ENCODE data around the gene TASOR2. TPM values are rescaled to one million over a fixed set of nuclear protein-coding genes. Genes with fewer than 3 reads are reported as not detected.

TASOR2 gene
- total and polyA plus RNA-seq, 4 donors = 12.3 to 108 (median 29.1) TPM

GRCh38 chr10:5639066-5639465 lies 45.6 kb upstream of the TASOR2 start:
- no peak for TF ChIP-seq CTCF (IDR thresholded peaks at IDR 0.05; ENCODE audit: control extremely low read depth, extremely low read depth)
- peaks cover 7 to 26% (median 9%) of the 10 kb centered on the region in 4 donors for H3K36me3 ChIP-seq (ENCODE audit: control insufficient read depth in 4 of 4, insufficient read depth in 4 of 4, low read length in 4 of 4)
- H3K27ac ChIP-seq (ENCODE audit: low read depth in 1 of 2, low read length in 1 of 2) = no peak overlapping the region
- H3K9me3 ChIP-seq (ENCODE audit: control insufficient read depth in 4 of 4, insufficient read depth in 3 of 4, low read length in 3 of 4) = no peaks in the 10 kb centered on the region
- no peaks in the 10 kb centered on the region for H3K27me3 ChIP-seq (ENCODE audit: control insufficient read depth in 3 of 3, insufficient read depth in 3 of 3, low read length in 2 of 3)
- no peak overlapping the region for H3K9ac ChIP-seq (ENCODE audit: insufficient read depth in 1 of 2, low read length in 2 of 2)
- no peak for ATAC-seq (ENCODE audit: insufficient read depth, low FRiP score)
- WGBS, 2 donors = 96 to 98% methylated on average over 17 of the region's 17 CpGs
- H3K4me1 ChIP-seq (ENCODE audit: control insufficient read depth in 5 of 5, insufficient read depth in 5 of 5, low read length in 5 of 5) = peaks cover 0 to 10% (median 0%) of the 10 kb centered on the region in 5 donors
- H3K4me3 ChIP-seq = no peak overlapping the region
- no peak for DNase-seq

- H3K27ac ChIP-seq (ENCODE audit: low read depth in 1 of 2, low read length in 1 of 2) = no peak overlapping the region
- no peak overlapping the region for H3K4me3 ChIP-seq
- H3K9me3 ChIP-seq (ENCODE audit: control insufficient read depth in 4 of 4, insufficient read depth in 3 of 4, low read length in 3 of 4) = no peaks in the 10 kb centered on the region
- no peaks in the 10 kb centered on the region for H3K27me3 ChIP-seq (ENCODE audit: control insufficient read depth in 3 of 3, insufficient read depth in 3 of 3, low read length in 2 of 3)
- DNase-seq (no peak), ATAC-seq (ENCODE audit: insufficient read depth, low FRiP score) (no peak)
- 86 to 96% methylated on average over 12 of the region's 12 CpGs for WGBS, 2 donors
- H3K36me3 ChIP-seq (ENCODE audit: control insufficient read depth in 4 of 4, insufficient read depth in 4 of 4, low read length in 4 of 4) = peaks cover 7 to 26% (median 9%) of the 10 kb centered on the region in 4 donors
- peaks cover 0 to 10% (median 1%) of the 10 kb centered on the region in 5 donors for H3K4me1 ChIP-seq (ENCODE audit: control insufficient read depth in 5 of 5, insufficient read depth in 5 of 5, low read length in 5 of 5)
- no peak for TF ChIP-seq CTCF (IDR thresholded peaks at IDR 0.05; ENCODE audit: control extremely low read depth, extremely low read depth)
- no peak overlapping the region for H3K9ac ChIP-seq (ENCODE audit: insufficient read depth in 1 of 2, low read length in 2 of 2)
Observed at GRCh38 chr10:5640036-5640435, 44.6 kb upstream of the TASOR2 start.

GRCh38 chr10:5640501-5640900 lies 44.1 kb upstream of the TASOR2 start:
- 93 to 94% methylated on average over 13 of the region's 13 CpGs for WGBS, 2 donors
- Histone ChIP-seq H3K27me3 (ENCODE audit: control insufficient read depth in 3 of 3, insufficient read depth in 3 of 3, low read length in 2 of 3) (no peaks in the 10 kb centered on the region), H3K36me3 (ENCODE audit: control insufficient read depth in 4 of 4, insufficient read depth in 4 of 4, low read length in 4 of 4) (peaks cover 7 to 26% (median 9%) of the 10 kb centered on the region in 4 donors)

More at GRCh38 chr10:5640501-5640900, 44.1 kb upstream of the TASOR2 start:
- Histone ChIP-seq H3K9me3 (ENCODE audit: control insufficient read depth in 4 of 4, insufficient read depth in 3 of 4, low read length in 3 of 4) (no peaks in the 10 kb centered on the region), H3K27ac (ENCODE audit: low read depth in 1 of 2, low read length in 1 of 2) (no peak overlapping the region), H3K9ac (ENCODE audit: insufficient read depth in 1 of 2, low read length in 2 of 2) (no peak overlapping the region), H3K4me1 (ENCODE audit: control insufficient read depth in 5 of 5, insufficient read depth in 5 of 5, low read length in 5 of 5) (peaks cover 0 to 10% (median 1%) of the 10 kb centered on the region in 5 donors), H3K4me3 (no peak overlapping the region)
- no peak for TF ChIP-seq CTCF (IDR thresholded peaks at IDR 0.05; ENCODE audit: control extremely low read depth, extremely low read depth)
- DNase-seq = no peak
- ATAC-seq (ENCODE audit: insufficient read depth, low FRiP score) = no peak
